ENCODE results near the gene MAT2A.
"Not testable (repeated sequence)": the region's sequence is repeated elsewhere in the genome, so short reads cannot be mapped to it uniquely, and the experiment has no call there.

Gene MAT2A

DNA sequence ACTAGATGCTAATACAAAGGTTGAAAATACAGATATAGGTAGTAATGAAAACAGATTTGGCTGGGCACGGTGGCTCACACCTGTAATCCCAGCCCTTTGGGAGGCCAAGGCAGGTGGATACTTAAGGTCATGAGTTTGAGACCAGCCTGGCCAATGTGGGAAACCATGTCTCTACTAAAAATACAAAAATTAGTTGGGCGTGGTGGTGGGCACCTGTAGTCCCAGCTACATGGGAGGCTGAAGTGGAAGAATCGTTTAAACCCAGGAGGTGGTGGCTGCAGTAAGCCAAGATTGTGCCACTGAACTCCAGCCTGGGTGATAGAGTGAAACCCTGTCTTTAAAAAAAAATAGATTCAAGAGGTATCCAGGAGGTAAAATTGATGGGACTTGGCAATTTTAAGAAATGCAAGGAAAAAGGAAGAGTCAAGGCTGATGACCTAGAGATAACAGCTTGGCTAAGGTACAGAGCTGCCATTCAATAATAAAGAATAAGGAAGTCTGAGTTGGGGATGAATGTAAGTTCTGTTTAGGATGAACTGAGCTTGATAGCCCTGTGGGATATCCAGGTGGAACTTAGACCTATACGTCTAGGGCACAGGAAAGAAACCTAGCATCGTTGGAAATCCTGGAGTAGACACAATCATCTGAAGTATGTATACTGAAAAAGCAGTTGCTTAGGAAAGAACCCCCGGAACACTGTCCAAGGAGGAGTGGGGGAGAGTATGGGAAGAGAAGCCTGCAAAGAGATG, 9.1 kb downstream of the MAT2A start:
- no peak for ATAC-seq

DNA sequence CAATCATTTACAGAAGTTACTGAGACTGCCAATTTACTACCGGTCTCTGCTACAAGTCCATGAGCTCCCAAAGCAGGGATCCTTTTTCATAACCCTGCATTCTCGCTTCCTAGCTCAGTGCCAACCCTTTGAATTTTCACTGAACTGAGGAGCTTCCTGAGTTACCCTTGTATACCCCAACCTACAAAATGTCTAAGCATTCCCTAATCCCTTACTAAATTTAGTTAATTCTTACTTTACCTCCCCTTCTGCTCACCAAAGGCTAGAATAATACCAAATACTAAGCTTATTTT, 9.6 kb downstream of the MAT2A start:
- ATAC-seq: no peak

DNA sequence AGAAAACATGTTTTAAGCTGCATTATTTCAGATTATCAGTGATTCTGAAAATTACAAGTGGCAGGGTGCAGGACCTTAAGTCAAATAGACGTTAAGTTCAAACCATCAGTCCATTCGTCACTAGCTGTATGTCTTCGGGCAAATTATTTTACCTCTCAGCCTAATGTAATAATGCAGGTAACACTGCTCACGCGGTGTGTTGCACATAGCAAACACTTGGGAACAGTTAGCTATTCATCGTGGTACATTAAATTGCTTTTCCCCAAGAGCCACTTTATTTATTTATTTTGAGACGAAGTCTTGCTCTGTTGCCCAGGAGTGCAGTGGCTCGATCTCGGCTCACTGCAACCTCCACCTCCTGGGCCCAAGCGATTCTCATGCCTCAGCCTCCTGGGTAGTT, 10.1 kb downstream of the MAT2A start:
- ATAC-seq: no peak

DNA sequence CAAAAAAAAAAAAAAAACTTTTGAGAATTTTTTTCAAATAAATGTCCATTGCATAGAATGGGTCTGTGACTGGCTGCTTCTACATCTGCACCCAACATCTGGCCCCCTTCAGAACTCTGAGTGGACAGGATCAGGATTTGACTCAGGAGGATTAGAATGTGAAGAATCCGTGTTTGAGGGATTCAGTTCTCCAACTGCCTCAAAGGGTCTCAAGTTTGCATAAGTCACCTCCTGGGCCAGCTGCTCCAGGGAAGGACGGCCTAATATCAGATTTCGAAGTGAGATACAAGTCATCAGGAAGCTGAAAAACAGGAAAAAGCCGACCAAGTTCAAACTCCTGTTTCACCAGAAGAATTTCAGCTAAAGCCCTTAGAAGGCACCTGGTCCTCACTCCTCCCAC, 10.9 kb downstream of the MAT2A start:
- no peak for ATAC-seq

DNA sequence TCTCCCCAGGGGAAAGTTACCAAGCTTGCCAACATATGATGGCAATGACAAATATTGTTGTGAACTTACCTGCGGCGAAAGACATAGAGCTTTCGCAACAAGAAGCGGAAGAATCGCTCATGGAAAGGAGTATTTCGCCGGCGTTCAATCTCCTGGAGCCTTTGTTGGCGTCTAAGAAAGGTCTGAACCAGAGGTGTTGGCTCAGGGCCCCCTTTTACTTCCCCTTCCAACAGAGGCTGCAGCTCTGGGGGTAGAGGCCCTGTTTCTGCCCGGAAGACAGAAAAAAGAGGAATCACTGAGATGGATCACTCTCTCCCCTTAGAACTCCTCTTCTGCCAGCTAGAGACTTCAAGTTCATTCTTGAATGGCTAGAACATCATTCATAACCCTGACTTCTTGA, 11.5 kb downstream of the MAT2A start:
- no peak for ATAC-seq

DNA sequence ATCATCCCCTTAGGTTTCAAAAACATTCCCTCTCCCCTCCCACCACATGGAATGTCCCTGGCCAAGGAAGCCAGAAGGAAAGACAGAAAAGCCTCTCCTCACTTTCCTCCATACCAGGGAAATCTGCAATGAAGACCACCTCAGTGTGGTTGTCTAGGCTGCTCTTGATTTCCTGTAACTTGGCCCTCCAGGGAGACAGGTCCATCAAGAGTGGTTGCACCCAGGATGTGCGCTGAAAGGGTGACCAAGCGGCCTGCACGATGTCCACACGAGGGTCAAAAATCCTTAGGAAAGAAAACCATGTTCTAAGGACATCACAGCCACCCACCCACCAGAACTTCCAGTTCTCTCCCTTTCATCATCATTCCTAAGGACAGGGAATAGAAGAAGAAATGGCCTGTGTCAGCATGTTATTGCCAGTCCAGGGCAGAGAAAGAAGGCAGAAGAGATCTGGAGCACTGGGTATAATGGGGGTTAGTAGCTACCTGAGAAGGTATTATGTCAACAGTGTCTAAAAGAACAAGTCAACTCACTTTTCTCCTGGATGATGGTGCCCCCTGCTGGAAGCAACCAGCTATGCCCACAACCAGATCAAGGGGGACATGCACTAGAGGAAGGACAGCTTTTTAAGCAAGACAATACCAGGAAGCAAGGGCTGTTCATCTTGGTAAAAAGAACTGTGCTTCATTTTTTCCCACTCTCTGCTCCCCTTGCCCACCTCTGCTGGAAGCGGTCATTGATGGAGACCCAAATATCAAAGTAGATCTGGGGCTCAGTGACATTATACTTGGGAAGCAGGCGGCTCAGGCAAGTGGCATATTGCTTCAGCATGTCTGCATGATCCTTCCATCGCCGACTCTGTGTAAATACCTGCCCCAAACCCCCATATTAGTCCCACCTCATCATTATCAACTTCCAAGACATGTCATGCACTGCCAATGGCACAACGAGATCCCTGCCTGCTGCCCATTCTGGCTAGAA, 13.0 kb downstream of the MAT2A start:
- peak; percentile 83 to 92 for ATAC-seq

DNA sequence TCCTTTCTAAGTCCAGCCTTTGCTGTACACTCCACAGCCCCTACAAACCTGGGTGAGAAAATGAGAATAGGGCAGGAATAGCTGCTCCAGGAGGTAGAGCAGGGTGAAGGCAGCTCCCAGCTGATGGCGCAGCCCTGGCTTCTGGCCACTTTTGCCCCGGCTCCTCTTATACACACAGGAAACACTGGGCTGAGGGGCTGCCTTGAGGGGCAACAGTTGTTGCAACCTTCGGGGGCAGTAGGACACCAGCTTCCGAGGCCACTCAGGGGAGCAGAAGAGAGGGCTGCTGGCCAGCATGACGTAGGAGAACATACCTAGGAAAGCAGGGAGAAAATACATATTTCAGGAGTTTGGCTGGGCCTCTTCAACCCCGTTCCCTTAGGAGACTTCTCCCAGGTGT, 14.2 kb downstream of the MAT2A start:
- ATAC-seq: no peak

DNA sequence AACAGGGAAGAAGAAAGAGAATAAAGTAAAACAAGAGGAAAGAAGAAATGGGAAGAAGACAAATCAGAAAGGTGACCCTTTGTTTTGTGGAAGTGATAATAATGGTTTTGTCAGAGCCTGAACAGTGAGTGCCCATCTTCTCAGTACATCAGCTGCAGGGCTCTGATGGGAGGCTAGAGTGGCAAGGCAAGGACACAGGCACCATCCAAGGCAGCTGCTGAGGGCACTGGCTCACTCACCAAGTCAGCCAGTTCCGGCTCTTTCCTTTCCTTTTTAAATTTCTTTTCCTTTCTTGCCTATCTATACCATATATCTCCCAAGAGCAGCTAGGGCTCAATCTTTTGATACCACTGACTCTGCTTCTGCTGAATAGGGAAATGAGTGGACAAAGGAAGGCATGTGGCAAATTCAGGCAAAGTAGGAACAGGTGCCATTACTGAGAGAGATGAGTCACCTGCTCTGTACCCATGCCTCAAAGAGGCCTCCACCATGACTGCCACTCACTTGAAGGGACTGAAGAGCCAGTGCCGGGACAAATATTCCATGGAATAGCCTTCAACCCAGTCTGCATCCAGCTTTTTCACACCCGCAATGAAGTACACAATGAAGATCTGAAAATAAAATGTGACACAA, 16.1 kb downstream of the MAT2A start:
- ATAC-seq: no peak

DNA sequence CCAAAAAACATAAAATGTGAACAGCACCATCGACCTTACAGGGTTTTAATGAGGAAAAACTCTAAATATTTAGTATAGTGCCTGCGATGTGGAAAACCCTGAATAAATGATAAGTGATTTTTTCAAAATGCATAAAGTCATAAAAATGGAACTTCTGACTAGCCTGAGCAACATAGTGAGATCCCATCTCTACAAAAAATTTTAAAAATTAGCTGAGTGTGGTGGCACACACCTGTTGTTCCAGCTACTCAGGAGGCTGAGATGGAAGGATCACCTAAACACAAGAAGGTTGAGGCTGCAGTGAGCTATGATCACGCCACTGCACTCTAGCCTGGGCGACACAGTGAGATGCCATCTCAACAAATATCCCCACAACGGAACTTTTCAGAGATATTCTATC, 18.2 kb downstream of the MAT2A start:
- ATAC-seq: no peak

DNA sequence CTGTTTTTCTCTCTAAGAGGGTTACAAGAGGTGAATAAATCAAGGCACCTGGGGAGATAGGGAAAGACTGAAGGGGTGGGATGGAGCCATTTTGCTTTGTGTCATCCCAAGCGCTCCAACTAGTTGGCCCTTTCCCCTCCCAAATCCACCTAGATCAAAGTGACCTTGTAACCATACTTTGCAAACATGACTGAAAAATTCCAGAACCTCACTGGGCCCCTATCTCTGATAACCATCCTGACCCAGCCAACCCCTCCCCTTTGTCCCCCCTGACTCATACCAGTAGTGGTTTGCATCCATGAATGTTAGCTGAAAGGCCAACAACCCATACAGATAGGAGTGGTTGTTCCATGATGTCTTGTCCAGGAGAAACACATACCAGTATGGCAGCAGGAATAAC, 19.2 kb downstream of the MAT2A start:
- no peak for ATAC-seq

DNA sequence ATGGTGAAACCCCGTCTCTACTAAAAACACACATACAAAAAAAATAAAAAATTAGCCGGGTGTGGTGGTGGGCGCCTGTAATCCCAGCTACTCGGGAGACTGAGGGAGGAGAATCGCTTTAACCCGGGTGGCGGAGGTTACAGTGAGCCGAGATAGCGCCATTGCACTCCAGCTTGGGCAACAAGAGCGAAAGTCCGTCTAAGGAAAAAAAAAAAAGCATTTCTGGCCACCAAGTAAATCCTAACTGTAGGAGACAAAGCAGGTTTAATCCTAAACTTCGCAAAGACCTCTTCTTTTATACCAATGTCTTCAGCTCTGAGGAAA, 21.4 kb downstream of the MAT2A start:
- not testable (repeated sequence) for ATAC-seq

DNA sequence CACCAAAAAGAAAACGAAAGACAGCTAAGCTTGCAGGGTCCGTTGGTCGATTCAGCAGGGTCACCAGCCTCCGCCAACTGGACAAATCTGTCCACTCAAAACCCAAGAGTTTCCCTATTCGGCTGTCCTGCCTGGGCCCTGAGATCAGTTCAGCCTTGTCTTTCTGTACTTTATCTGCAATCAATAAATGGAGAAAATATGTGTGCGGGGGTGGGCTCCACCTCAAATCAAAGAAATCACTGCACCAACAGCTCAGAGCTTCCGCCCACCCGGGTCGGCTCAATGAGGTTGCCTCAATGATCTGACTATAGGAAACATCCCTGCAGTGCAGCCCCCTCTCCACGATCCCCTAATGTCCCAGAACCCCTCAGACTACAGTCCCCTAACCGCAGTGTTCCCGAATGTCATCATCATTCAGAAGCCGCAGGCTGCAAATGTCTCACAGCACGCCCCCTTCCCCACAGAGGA, 21.9 kb downstream of the MAT2A start:
- peak in 1 of 2 donors; percentile 8 for ATAC-seq

DNA sequence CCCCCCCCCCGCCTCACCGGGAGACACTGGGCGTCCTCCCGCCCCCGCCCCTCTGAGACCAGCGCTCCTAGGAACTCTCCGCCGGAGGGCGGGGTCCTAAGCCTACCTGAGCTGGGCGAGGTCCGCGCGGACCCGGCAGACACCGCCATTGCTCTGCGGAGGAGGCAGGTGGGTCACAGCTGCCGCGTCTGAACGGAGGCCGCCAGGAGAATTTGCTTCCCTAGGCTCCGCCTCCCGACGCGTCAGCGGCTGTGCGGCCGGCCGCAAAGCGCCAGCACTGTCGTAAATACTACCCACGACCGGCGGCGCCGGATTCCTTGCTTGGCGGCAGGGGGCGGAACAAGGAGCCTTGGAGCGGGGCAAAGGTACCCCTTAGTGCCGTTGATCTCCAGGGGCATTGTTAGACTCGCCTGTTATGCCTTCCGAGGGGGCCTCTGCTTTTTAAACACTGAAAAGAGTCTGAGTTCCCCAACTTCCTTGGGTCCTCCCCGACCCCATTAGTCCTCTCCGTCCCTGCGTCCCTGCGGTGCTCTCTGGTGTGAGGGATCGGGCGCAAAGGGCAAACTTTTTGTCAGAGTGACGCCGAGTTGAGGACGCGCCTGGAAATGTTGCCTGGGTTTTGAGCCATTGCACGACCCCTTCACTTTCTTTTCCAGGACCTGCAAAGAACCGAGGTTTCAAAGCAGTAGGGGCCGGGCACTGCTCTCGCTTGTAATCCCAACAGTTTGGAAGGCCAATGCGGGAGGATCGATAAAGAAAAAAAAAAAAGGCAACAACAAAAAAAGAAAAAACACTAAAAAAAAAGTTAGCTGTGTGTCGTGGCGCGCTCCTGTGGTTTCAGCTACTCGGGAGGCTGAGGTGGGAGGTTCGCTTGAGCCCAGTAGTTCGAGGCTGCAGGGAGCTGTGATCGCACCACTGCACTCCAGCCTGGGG, 22.6 kb downstream of the MAT2A start, which contains the start of gene GGCX:
GGCX (minus strand) TSS at position 214 of the 933 bp plus-strand sequence; CDS start at position 149, 65 bp downstream.
- peak; percentile 95 to 96 for ATAC-seq

DNA sequence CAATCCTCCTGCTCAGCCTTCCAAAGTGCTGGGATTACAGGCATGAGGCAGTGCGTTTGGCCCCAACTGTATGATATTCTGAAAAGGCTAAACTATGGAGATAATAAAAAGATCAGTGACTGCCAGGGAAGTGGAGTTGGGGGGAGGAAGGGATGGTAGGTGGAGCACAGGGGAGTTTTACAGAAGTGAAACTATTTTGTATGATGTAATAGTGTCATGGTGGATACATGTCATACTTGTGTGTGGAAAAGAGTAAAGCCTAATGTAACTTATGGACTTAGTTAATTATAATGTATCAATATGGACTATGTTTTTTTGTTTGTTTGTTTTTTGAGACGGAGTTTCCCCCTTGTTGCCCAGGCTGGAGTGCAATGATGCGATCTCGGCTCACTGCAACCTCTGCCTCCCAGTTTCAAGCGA, 25.2 kb downstream of the MAT2A start:
- ATAC-seq: no peak

DNA sequence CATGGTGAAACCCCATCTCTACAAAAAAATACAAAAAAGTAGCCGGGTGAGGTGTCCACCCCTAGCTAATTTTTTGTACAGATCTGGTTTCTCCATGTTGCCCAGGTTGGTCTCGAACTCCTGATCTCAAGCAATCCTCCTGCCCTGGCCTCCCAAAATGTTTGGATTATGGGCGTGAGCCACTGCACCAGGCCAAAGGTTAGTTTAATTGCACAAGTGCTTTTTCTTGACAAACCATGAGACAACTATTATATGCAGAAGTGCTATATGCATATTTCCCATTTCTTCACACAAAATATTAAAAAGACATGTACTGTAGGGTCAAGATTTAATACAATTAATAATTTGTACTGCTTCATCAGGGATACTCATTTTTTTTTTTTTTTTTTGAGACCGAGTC, 27.3 kb downstream of the MAT2A start:
- no peak for ATAC-seq

DNA sequence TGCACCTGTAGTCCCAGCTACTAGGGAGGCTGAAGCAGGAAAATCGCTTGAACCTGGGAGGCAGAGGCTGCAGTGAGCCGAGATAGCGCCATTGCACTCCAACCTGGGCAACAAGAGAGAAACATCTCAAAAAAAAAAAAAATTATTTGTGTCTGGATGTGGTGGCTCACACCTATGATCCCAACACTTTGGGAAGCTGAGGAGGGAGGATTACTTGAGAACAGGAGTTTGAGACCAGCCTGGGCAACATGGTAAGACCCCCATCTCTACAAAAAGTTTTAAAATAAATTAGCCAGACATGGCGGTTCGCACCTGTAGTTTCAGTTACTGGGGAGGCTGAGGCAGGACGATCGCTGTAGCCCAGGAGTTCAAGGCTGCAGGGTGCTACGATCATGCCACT, 36.8 kb downstream of the MAT2A start:
- no peak for ATAC-seq

DNA sequence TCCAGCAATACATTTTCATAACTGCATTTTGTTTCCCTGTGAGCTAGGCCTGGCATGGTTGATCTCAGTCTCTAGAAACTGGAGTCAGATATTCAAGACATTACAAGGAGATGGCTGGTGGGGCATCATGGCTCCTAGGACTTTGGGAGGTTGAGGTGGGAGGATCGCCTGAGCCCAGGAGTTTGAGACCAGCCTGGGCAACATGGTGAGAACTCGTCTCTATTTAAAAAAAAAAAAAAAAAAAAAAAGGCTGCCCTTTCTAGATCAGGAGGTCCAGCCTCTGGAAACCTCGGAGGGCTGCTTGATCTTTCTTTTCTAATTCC, 38.1 kb downstream of the MAT2A start:
- no peak for ATAC-seq

DNA sequence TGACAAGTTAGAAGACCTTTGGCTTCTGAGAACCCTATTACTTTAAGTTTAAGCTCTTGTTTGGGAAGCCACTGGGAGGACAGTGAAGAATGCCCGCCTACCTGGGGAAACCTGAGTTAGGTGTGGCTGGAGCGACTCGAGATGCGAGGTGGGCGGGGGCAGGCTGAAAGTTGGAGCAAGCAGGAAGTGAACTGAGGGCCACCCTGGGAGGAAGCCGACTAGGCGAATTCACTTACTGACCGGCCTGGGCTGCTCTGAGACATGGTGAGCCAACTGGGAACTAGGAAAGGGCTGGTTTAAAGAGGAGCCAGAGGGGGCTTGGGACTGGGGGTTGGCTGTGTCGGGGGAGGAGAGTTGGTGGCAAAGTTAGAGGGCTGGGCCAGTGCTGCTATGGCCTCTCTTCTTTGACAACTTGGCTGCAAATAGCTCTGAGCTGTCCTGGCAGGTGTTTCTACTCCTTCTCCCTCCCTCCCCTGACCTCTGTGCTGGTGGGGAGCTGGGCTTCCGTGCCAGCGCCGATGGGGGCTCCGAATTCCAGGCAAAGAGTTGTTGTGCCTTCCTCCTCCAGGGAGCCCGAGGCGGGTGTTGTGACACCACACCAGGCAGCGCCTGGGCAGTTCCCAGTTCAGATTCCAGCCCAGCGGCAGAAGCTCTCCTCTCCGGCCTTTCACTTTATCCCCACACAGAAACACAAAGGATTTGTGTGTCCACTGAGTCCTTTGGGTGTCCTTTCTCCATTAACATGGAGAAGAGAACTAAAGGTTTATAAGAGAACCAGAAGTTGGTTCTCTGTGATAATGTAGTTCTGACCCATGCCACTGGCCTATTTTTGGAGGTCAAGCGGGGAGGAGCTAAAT, 38.6 kb downstream of the MAT2A start, which contains the start of gene VAMP8:
VAMP8 (plus strand) TSS at position 201 of the 857 bp plus-strand sequence; CDS start at position 262, 61 bp downstream.
- ATAC-seq: peak; percentile 78 to 83

DNA sequence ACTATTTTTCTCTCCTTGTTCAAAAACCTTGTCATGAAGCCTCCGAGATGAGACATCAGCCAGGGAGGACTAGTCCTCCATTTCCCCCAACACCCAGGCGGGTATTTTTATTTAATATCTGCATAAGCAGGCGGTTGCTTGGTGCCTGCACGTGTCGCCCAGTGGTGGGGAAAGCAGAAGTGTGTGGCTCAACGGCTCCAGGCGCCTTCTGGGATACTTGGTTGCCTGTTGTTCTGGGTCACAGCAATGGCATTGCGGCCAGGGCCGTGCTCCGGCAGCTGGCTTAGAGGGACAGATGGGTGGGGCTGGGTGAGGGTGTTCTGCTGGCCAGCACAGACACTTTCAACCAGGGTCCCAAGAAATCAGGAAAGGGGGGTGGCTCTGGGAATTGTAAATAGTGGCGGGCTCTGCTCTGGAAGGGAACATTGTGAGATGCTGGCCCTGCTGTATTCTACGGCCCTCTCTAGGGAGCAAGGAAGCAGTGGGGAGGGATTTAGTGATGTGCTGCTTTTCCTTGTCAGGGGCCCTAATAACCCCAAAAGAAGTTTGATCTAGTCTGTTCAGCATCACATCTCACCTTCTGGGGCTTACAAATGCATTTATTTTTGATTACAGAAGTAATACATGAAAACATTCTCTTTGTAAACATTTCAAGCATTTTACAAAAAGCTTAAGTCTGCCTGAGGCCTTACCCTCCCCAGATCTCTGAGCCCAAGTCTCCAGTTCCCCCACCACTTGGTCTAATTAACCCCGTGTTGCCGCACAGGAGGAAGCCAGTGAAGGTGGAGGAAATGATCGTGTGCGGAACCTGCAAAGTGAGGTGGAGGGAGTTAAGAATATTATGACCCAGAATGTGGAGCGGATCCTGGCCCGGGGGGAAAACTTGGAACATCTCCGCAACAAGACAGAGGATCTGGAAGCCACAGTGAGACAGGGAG, 39.5 kb downstream of the MAT2A start:
- ATAC-seq: peak; percentile 52 to 54

DNA sequence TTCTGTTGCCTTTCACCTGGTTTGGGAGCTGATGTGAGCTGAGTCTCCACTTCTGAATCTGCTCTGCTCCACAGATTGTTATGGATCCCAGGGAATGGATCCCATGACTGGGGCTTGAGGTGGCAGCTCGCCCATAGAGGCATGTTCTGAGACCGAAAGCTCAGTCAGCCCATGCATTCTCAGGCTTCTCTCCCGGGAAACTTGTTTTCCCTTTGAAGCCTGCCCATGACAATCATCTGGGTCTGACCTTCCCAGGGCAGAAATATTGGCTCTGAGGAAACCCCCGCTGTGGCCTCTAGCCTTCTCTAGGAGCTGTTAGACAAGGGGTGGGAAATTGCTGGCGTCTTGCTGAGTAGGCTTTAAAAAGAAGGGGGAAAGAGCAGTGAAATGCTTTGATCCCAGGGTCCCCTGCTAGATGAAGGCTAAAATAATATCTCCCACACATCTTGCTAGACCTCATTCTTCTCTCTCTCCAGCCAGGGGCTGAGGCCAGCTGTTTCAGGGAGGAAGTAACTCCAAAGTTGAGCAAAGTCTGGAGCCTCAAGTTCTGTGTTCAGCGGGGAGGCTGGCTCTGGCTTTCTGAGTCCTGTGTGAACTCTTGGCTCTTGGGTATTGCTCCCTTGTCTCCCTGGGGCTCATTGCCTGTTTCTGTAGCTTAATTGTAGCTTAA, 40.4 kb downstream of the MAT2A start:
- no peak for ATAC-seq

Measured in activated CD4-positive, CD25-positive, alpha-beta regulatory T cell treated with anti-CD3 and anti-CD28 coated beads, Interleukin-2, amount 50 U/mL, for 24 hours (primary cell).